Tibial nerve (tissue), 4 donors: Measurements from ENCODE around the gene RTCB. TPM values are rescaled to one million over a fixed set of nuclear protein-coding genes. Genes with fewer than 3 reads are reported as not detected.

Source experiments
- DNase-seq, 2 donors: peaks; one replicate each; pipeline ENCODE4 v3.0.0-alpha.2; 2019; ENCODE audit warnings: low spot score in 2 of 2
- H3K27ac ChIP-seq, 4 donors: fragments of 200-600 bp; sonication (generic) in 3 of 4; one replicate each; pipeline ENCODE4 v1.5.1; 2017 to 2019; ENCODE audit warnings: mild to moderate bottlenecking in 1 of 4
- H3K27me3 ChIP-seq, 2 donors: fragments of 200-600 bp; sonication (generic) in 1 of 2; one replicate each; pipeline versions ENCODE4 v1.5.1 to v1.6.0; 2017 to 2019
- H3K36me3 ChIP-seq, 3 donors: fragments of 200-600 bp; sonication (generic); one replicate each; pipeline ENCODE4 v1.5.1; 2018 to 2019
- H3K4me1 ChIP-seq, 4 donors: fragments of 200-600 bp; sonication (generic) in 3 of 4; one replicate each; pipeline ENCODE4 v1.5.1; 2017 to 2019
- H3K4me3 ChIP-seq, 4 donors: fragments of 200-600 bp; sonication (generic) in 3 of 4; one replicate each; pipeline ENCODE4 v1.5.1; 2017 to 2019; ENCODE audit warnings: mild to moderate bottlenecking in 1 of 4, moderate library complexity in 1 of 4
- H3K9me3 ChIP-seq, 4 donors: fragments of 200-600 bp; sonication (generic) in 3 of 4; one replicate each; pipeline ENCODE4 v1.5.1; 2017 to 2019
- CTCF ChIP-seq, 5 experiments: fragments of 200-600 bp in 3 of 5; fragments of 450-650 bp in 2 of 5; sonication (generic) in 3 of 5; IDR thresholded peaks; one replicate each; pipeline ENCODE4 v1.5.1; 2016 to 2019; ENCODE audit warnings: antibody characterized with exemption in 5 of 5, mild to moderate bottlenecking in 3 of 5, moderate library complexity in 2 of 5
- EP300 ChIP-seq, 2 donors: sonication (generic); formaldehyde crosslinking; IDR thresholded peaks; one replicate each; pipeline ENCODE4 v1.6.1; 2017; ENCODE audit warnings: antibody characterized with exemption in 2 of 2, mild to moderate bottlenecking in 1 of 2
- POLR2A ChIP-seq, 2 donors: fragments of 450-650 bp; IDR thresholded peaks; one replicate each; pipeline ENCODE4 v1.6.1; 2017; ENCODE audit warnings: antibody characterized with exemption in 2 of 2, mild to moderate bottlenecking in 2 of 2, moderate library complexity in 2 of 2
- WGBS, 2 donors: methylation state at CpG; one replicate each; pipeline ENCODE4 v1.1.5; 2018; 5-methylcytosine and 5-hydroxymethylcytosine counted together
- total RNA-seq, 4 donors: library from RNA; depleted of rRNA; stranded (reverse); fragments of >200 nt; gene quantifications; one replicate each; pipeline ENCODE4 v1.1.0, GENCODE V29; 2016

The RTCB gene
- total RNA-seq, 4 donors from 2014 or later, result 43.2 to 72.5 (median 49.2) TPM

- TF ChIP-seq CTCF (IDR thresholded peaks at IDR 0.05) (no peak), POLR2A (IDR thresholded peaks at IDR 0.05) (no peak), EP300 (IDR thresholded peaks at IDR 0.05) (no peak)
These were observed 18.3 kb upstream of the RTCB start for GRCh38 chr22:32430352-32430751.

GRCh38 chr22:32426881-32427280 is 14.8 kb upstream of the RTCB start:
- no peak overlapping the region for H3K27ac ChIP-seq
- H3K27me3 ChIP-seq, result peaks cover 0 to 8% of the 10 kb centered on the region in 2 donors
- TF ChIP-seq CTCF (IDR thresholded peaks at IDR 0.05) (no peak), EP300 (IDR thresholded peaks at IDR 0.05) (no peak), POLR2A (IDR thresholded peaks at IDR 0.05) (no peak)
- no peaks in the 10 kb centered on the region for H3K9me3 ChIP-seq
- 64 to 82% methylated on average over 4 of the region's 4 CpGs for WGBS, 2 donors
- DNase-seq, result no peak
- no peaks in the 10 kb centered on the region for H3K36me3 ChIP-seq
- H3K4me1 ChIP-seq, result no peaks in the 10 kb centered on the region
- no peak overlapping the region for H3K4me3 ChIP-seq

More at GRCh38 chr22:32430352-32430751, 18.3 kb upstream of the RTCB start:
- H3K4me3 ChIP-seq, result no peak overlapping the region
- WGBS, 2 donors, result 79 to 89% methylated on average over 1 of the region's 1 CpG
- H3K9me3 ChIP-seq, result no peaks in the 10 kb centered on the region
- peaks cover 0 to 4% of the 10 kb centered on the region in 2 donors for H3K27me3 ChIP-seq
- H3K36me3 ChIP-seq, result no peaks in the 10 kb centered on the region
- no peak overlapping the region for H3K27ac ChIP-seq
- H3K4me1 ChIP-seq, result no peaks in the 10 kb centered on the region
- DNase-seq, result no peak

GRCh38 chr22:32423664-32424063 is 11.6 kb upstream of the RTCB start:
- H3K4me1 ChIP-seq, result no peaks in the 10 kb centered on the region
- H3K36me3 ChIP-seq, result no peaks in the 10 kb centered on the region
- TF ChIP-seq CTCF (IDR thresholded peaks at IDR 0.05), result no peak
- no peak for TF ChIP-seq EP300 (IDR thresholded peaks at IDR 0.05)
- no peak for TF ChIP-seq POLR2A (IDR thresholded peaks at IDR 0.05)
- H3K27ac ChIP-seq, result no peak overlapping the region
- DNase-seq, result no peak
- WGBS, 2 donors, result 58 to 76% methylated on average over 1 of the region's 1 CpG
- H3K27me3 ChIP-seq, result peaks cover 0 to 8% of the 10 kb centered on the region in 2 donors
- H3K9me3 ChIP-seq, result no peaks in the 10 kb centered on the region
- no peak overlapping the region for H3K4me3 ChIP-seq

- Histone ChIP-seq H3K27me3 (peaks cover 0 to 8% of the 10 kb centered on the region in 2 donors), H3K4me3 (no peak overlapping the region), H3K4me1 (no peaks in the 10 kb centered on the region), H3K27ac (no peak overlapping the region), H3K9me3 (no peaks in the 10 kb centered on the region), H3K36me3 (no peaks in the 10 kb centered on the region)
- WGBS, 2 donors, result 83 to 89% methylated on average over 5 of the region's 5 CpGs
- DNase-seq, result no peak
- no peak for TF ChIP-seq CTCF (IDR thresholded peaks at IDR 0.05)
- no peak for TF ChIP-seq EP300 (IDR thresholded peaks at IDR 0.05)
- no peak for TF ChIP-seq POLR2A (IDR thresholded peaks at IDR 0.05)
These were observed 10.0 kb upstream of the RTCB start for GRCh38 chr22:32422062-32422461.

GRCh38 chr22:32421484-32421883 is 9.4 kb upstream of the RTCB start:
- DNase-seq, result no peak
- TF ChIP-seq CTCF (IDR thresholded peaks at IDR 0.05), result no peak
- TF ChIP-seq EP300 (IDR thresholded peaks at IDR 0.05), result no peak
- no peak for TF ChIP-seq POLR2A (IDR thresholded peaks at IDR 0.05)
- no peak overlapping the region for H3K4me3 ChIP-seq
- peaks cover 0 to 8% of the 10 kb centered on the region in 2 donors for H3K27me3 ChIP-seq
- H3K9me3 ChIP-seq, result no peaks in the 10 kb centered on the region
- no peaks in the 10 kb centered on the region for H3K4me1 ChIP-seq
- WGBS, 2 donors, result 44 to 66% methylated on average over 2 of the region's 2 CpGs
- no peak overlapping the region for H3K27ac ChIP-seq
- H3K36me3 ChIP-seq, result no peaks in the 10 kb centered on the region
